HG03095 (cell line): ENCODE measurements around the gene TRAPPC14.
A peak's percentile ranks its signal among the peaks of the same experiment; 100 is the strongest.
"Not testable (repeated sequence)": the region's sequence is repeated elsewhere in the genome, so short reads cannot be mapped to it uniquely, and the experiment has no call there.

Experiments used
- ATAC-seq: cut with Tn5 transposase; IDR thresholded peaks from one replicate; pipeline ENCODE4 v1.9.1; 2021; ENCODE audit warnings: moderate library complexity; ENCODE audit not compliant: unreplicated experiment

TRAPPC14 gene

DNA sequence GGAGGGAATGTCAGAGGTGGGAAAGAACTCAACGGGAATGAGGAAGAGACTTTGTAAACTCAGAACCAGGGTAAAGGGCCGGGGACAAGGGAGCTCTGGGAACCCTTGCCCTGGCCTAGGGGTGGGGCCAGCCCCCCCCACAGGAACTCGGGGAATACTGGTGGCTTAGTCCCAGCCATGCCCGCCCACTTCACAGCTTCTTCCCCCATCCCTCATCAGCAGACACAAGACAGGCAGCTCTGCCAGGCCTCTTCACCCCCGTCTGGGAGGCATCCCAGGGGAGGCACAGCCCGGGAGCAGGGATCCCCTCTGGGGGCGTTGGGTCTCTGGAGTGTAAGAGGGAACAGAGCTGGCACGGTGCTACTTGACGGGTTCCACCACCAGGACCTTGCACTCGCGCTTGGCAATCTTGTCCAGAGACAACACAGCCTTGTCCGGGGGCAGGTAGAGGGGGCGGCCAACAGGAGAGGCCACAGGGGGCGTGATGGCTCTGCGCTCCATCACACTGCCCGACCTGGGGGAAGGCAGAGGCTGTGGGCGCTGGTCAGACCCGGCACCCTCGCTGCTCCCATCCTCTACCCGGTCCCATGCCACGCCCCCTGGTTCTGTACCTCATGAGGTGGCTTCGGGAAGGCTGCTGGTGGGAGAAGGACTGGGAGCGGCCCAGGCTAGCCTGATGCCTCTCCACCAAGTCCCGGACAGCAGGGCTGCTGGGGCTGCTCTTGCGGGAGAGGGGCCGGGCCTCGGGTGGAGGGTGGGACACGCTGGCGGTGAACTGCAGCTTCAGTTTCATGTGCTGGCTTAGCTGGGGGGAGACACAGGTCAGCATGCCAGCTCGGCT lies 3.7 kb downstream of the TRAPPC14 start:
- ATAC-seq = no peak

DNA sequence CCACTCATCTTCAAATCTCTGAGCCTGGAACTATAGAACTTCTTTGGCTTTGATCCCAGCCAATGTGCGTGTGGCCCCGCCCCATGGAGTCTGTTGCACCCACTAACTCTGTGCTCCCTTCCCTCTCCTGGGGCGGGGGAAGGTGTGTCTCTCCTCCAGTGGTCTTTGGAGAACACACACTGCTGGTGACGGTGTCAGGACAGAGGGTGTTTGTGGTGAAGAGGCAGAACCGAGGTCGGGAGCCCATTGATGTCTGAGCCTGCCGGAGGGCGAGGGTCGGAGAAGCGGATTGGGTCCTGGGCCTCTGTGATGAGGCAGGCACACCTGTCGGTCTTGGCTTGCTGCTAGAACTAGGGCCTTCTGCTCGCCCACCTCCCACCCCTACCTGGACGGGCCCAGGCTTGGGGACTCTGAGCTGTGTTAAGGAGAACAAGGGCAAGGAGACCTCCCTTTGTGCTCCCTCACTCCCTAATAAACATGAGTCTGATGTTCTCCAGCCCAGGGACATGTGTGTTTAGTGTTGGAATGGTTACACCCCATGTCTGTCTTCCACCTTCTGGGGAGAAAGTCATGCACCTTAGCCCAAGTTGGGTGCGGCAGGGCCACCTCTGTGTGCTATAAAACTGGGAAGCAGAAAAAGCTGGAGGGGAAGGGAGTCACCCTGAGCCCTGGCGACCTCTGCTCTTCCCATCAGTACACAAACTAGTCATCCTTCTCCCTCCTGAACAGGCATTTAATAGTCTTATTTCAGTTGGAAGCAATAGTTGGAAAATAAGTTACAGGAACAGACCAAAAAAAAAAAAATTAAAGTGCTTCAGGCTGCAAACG lies 4.6 kb downstream of the TRAPPC14 start:
- ATAC-seq = no peak

DNA sequence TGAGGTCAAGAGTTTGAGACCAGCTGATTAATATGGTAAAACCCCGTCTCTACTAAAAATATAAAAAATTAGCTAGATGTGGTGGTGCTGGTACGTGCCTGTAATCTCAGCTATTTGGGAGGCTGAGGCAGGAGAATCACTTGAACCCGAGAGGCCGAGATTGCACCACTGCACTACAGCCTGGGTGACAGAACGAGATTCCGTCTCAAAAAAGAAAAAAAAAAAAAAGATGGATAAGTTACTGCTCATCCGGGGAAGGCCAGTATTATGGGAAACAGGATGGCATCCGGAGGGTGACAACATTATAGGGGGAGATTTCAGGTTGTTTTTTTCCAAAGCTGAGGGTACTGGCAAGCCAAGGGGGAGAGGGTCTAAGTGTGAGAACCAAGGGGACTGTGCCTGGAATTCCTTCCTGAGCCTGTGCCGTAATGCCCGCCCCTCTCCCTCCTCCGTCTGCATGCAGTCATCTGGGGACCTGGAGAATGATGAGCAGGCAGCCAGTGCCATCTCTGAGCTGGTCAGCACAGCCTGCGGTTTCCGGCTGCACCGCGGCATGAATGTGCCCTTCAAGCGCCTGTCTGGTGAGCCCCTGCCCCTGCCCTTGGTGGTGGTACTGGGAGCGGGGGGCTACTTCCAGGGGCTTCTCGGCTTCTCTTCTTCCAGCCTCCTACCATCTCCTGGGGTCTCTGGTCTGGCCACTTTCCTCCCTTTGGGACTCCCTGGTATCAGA lies 5.4 kb downstream of the TRAPPC14 start:
- no peak for ATAC-seq

- ATAC-seq = no peak
Measured at GRCh38 chr7:100152404-100152803, 6.1 kb downstream of the TRAPPC14 start.

- peak; percentile 96 for ATAC-seq
Measured at GRCh38 chr7:100148559-100149328, 9.8 kb downstream of the TRAPPC14 start, which contains the start of gene LAMTOR4. LAMTOR4 (plus strand) TSS chr7:100148918; CDS start chr7:100148973, 55 bp downstream.

DNA sequence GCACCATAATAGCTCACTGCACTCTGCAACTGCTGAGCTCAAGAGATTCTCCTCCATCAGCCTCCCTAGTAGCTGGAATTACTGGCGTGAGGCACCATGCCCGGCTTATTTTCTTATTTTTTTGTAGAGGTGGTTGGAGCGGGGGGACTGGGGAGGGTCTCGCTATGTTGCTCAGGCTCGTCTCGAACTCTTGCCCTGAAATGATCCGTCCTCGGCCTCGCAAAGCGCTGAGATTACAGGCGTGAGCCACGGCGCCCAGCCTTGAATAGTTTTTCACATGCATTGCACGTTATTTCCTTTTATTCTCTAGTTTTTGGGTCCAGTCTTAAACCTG lies 10.3 kb downstream of the TRAPPC14 start:
- no peak for ATAC-seq

DNA sequence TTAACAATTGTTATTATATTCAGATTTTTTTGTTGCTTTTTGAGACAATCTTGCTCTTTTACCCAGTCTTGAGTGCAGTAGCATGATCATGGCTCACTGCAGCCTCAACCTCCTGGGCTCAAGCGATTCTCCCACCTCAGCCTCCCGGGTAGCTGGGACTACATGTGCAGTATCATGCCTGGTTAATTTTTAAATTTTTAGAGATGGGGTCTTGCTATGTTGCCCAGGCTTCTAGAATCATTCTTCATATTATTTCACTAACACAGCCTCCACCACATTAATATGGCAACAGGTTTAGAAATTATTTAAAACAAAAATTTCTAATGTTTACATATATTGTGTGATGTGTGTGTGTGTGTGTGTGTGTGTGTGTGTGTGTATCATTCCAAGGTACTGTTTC lies 11.2 kb downstream of the TRAPPC14 start:
- no peak for ATAC-seq

DNA sequence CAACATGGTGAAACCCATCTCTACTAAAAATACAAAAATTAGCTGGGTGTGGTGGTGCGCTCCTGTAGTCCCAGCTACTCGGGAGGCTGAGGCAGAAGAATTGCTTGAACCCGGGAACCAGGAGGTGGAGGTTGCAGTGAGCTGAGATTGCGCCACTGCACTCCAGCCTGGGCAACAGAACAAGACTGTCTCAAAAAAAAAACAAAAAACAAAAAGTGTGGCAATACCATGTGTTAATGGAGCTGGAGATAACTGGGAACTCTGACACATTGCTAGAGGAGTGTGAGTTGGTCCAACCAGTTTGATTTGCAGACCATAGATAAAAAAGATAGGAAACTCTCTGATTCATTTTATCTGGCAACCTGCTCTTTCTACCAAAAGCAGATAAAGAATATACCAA lies 12.2 kb downstream of the TRAPPC14 start:
- ATAC-seq = not testable (repeated sequence)

- ATAC-seq = no peak
Measured at GRCh38 chr7:100142461-100142860, 16.1 kb downstream of the TRAPPC14 start.

DNA sequence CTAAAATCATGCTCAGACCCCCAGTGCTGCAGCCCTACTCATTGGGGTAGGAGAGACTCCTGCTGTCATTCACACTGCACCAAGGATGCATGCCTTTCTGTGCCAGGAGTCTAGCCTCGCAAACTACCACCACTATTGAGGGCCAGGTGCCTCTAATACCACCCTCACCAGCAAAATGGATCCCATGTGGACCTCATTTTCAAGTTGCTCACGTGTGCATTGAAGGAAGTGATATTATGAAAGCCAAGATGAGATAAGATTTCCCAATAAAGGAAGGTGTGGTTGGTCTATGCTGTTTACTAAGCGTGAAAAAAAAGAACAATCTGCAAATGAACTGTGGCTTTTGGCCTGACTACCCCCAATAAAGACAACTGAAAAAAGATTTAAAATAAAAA lies 17.0 kb downstream of the TRAPPC14 start:
- ATAC-seq = no peak

- no peak for ATAC-seq
Measured at GRCh38 chr7:100137851-100138760, 20.4 kb downstream of the TRAPPC14 start.

GRCh38 chr7:100132697-100133151 lies 25.8 kb downstream of the TRAPPC14 start:
- peak; percentile 62 for ATAC-seq

GRCh38 chr7:100132126-100132525 lies 26.4 kb downstream of the TRAPPC14 start:
- no peak for ATAC-seq

GRCh38 chr7:100130608-100131453 lies 27.7 kb downstream of the TRAPPC14 start:
- no peak for ATAC-seq

GRCh38 chr7:100130220-100130607 lies 28.3 kb downstream of the TRAPPC14 start:
- ATAC-seq = not testable (repeated sequence)

- ATAC-seq = no peak
Measured at GRCh38 chr7:100128637-100128963, 29.9 kb downstream of the TRAPPC14 start.

- no peak for ATAC-seq
Measured at GRCh38 chr7:100127866-100128636, 30.5 kb downstream of the TRAPPC14 start.
